ENCODE data around the gene MYO16.

DNA sequence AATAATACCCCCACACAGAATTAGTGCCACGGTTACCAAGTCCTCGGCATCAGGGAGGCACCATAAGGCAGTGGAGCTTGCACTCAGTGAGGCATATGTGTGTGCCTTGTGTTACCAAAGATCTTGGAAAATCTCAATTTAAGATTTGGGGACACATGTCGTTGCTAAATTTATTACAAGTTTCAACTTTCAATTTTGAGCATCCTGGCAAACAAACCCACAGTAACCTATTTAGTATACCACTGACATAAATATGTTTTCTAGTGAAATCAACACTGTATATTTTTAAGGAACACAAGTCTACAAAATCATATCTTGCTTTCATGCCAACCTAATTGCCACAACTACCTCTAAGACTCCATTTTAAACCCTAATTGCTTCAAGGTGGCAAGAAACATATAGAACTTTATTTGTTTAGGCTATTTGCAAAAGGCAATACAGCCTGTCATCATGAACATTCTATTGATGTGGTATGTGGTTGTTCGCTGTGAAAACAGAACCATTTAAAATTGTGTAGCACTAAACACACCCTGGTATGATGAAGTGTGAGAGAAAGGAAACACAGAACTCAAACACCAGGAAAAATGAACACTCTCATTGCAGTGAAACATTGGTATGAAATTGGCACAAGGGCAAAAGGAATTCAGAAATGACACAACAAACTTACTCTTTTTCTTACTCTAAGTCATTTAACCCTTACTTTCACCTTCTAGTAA is 625.9 kb downstream of the MYO16 start:
- no peak for TF ChIP-seq EP300 (IDR thresholded peaks at IDR 0.05)
- TF ChIP-seq, protein P1, sequence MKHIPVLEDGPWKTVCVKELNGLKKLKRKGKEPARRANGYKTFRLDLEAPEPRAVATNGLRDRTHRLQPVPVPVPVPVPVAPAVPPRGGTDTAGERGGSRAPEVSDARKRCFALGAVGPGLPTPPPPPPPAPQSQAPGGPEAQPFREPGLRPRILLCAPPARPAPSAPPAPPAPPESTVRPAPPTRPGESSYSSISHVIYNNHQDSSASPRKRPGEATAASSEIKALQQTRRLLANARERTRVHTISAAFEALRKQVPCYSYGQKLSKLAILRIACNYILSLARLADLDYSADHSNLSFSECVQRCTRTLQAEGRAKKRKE (CRISPR knock-in tag; IDR thresholded peaks at IDR 0.05; ENCODE audit: low read depth), result no peak
